Testis (tissue), 3 donors: ENCODE results near the gene TMEM178B. TPM values are rescaled to one million over a fixed set of nuclear protein-coding genes. Genes with fewer than 3 reads are reported as not detected.

ENCODE experiments used
- DNase-seq: peaks from one replicate; pipeline ENCODE4 v3.0.0-alpha.2; 2019
- H3K27ac ChIP-seq, 2 donors: fragments of 200-600 bp; sonication (generic); one replicate each; pipeline ENCODE4 v1.5.1; 2019
- H3K27me3 ChIP-seq: fragments of 200-600 bp; sonication (generic); one replicate; pipeline ENCODE4 v1.5.1; 2019
- H3K36me3 ChIP-seq: fragments of 200-600 bp; sonication (generic); one replicate; pipeline ENCODE4 v1.5.1; 2017; ENCODE audit warnings: low read depth; ENCODE audit errors: missing control alignments
- H3K4me1 ChIP-seq: fragments of 200-600 bp; sonication (generic); one replicate; pipeline ENCODE4 v1.5.1; 2019
- H3K4me3 ChIP-seq, 2 donors: fragments of 200-600 bp; sonication (generic); one replicate each; pipeline ENCODE4 v1.5.1; 2017 to 2019
- H3K9me3 ChIP-seq: fragments of 200-600 bp; sonication (generic); one replicate; pipeline ENCODE4 v1.5.1; 2017
- POLR2A ChIP-seq: fragments of 450-650 bp; IDR thresholded peaks from one replicate; pipeline ENCODE4 v1.6.1; 2017; ENCODE audit warnings: antibody characterized with exemption, mild to moderate bottlenecking, moderate library complexity
- WGBS, 2 donors: methylation state at CpG; one replicate each; pipeline ENCODE4 v1.1.5; 2018; 5-methylcytosine and 5-hydroxymethylcytosine counted together
- intact Hi-C: fragments of 100-400 bp; cut with DNase I; formaldehyde crosslinking; loops from one replicate; pipeline ENCODE4 v1.15.1; 2023; ENCODE audit warnings: low total_unique reads
- polyA plus RNA-seq: library from polyadenylated mRNA; stranded (reverse); fragments of 350-450 nt; fragmentation: Illumina TruSeq; extraction: RNeasy Lipid Tissue Mini Kit (QIAGEN cat#74804); gene quantifications from one replicate; pipeline ENCODE4 v1.2.3, GENCODE V29; 2014; ENCODE audit warnings: low read depth, low replicate concordance; ENCODE audit not compliant: insufficient read depth
- total RNA-seq, 2 donors: library from RNA; depleted of rRNA; stranded (reverse); fragments of >200 nt; gene quantifications; one replicate each; pipeline ENCODE4 v1.2.3, GENCODE V29; 2016
- TF ChIP-seq, protein P1 (sequence below), 3 experiments: fragments of 450-650 bp in 2 of 3; fragments of 200-600 bp in 1 of 3; sonication (generic) in 1 of 3; IDR thresholded peaks; one replicate each; pipeline ENCODE4 v1.5.1; 2016 to 2019; ENCODE audit warnings: antibody characterized with exemption in 3 of 3, mild to moderate bottlenecking in 2 of 3, moderate library complexity in 1 of 3

The TMEM178B gene
- total and polyA plus RNA-seq, 3 donors from 2014 or later: 1.7 to 7.2 (median 2.0) TPM

- Histone ChIP-seq H3K27me3 (no peaks in the 10 kb centered on the region), H3K9me3 (no peaks in the 10 kb centered on the region), H3K4me1 (no peaks in the 10 kb centered on the region), H3K36me3 (no peaks in the 10 kb centered on the region), H3K4me3 (no peak overlapping the region), H3K27ac (no peak overlapping the region)
- intact Hi-C loops: no loop called here
- WGBS, 2 donors: 80 to 93% methylated on average over 4 of the region's 4 CpGs
- DNase-seq: no peak
- TF ChIP-seq, protein P1, sequence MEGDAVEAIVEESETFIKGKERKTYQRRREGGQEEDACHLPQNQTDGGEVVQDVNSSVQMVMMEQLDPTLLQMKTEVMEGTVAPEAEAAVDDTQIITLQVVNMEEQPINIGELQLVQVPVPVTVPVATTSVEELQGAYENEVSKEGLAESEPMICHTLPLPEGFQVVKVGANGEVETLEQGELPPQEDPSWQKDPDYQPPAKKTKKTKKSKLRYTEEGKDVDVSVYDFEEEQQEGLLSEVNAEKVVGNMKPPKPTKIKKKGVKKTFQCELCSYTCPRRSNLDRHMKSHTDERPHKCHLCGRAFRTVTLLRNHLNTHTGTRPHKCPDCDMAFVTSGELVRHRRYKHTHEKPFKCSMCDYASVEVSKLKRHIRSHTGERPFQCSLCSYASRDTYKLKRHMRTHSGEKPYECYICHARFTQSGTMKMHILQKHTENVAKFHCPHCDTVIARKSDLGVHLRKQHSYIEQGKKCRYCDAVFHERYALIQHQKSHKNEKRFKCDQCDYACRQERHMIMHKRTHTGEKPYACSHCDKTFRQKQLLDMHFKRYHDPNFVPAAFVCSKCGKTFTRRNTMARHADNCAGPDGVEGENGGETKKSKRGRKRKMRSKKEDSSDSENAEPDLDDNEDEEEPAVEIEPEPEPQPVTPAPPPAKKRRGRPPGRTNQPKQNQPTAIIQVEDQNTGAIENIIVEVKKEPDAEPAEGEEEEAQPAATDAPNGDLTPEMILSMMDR (IDR thresholded peaks at IDR 0.05): no peak
- TF ChIP-seq POLR2A: no peak
These were observed 197.6 kb downstream of the TMEM178B start for GRCh38 chr7:141271451-141271850.

DNA sequence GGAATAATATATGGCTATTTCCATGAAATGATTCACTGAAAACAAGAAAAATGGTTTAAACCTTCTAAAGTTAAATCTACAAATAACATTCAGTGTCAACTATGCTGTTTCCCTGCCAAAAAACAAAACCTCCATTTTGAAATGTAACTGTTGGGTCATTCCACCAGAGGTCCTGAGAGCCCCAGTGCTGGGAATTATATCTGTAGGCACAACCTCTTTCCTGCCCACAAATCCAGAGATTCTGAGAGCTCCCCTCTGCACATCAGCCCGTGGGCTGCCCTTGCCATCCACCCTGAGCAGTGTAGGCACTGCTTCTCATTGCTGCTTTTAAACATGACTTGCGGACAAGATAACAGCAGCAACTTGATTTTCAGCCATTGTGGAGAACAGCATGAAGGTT, 198.6 kb downstream of the TMEM178B start:
- intact Hi-C loops: no loop called here
- 69 to 73% methylated on average over 2 of the region's 2 CpGs for WGBS, 2 donors
- Histone ChIP-seq H3K4me3 (no peak overlapping the region), H3K36me3 (no peaks in the 10 kb centered on the region), H3K27me3 (no peaks in the 10 kb centered on the region), H3K9me3 (no peaks in the 10 kb centered on the region), H3K27ac (no peak overlapping the region), H3K4me1 (no peaks in the 10 kb centered on the region)
- TF ChIP-seq, protein P1 (IDR thresholded peaks at IDR 0.05): no peak
- TF ChIP-seq POLR2A: no peak
- no peak for DNase-seq

- Histone ChIP-seq H3K36me3 (no peaks in the 10 kb centered on the region), H3K27me3 (no peaks in the 10 kb centered on the region), H3K4me1 (no peaks in the 10 kb centered on the region), H3K9me3 (no peaks in the 10 kb centered on the region), H3K27ac (no peak overlapping the region), H3K4me3 (no peak overlapping the region)
- WGBS, 2 donors: 66 to 78% methylated on average over 2 of the region's 2 CpGs
- no peak for TF ChIP-seq POLR2A
- TF ChIP-seq, protein P1 (IDR thresholded peaks at IDR 0.05): no peak
- no peak for DNase-seq
- intact Hi-C loops: no loop called here
These were observed 201.5 kb downstream of the TMEM178B start for GRCh38 chr7:141275350-141275749.

DNA sequence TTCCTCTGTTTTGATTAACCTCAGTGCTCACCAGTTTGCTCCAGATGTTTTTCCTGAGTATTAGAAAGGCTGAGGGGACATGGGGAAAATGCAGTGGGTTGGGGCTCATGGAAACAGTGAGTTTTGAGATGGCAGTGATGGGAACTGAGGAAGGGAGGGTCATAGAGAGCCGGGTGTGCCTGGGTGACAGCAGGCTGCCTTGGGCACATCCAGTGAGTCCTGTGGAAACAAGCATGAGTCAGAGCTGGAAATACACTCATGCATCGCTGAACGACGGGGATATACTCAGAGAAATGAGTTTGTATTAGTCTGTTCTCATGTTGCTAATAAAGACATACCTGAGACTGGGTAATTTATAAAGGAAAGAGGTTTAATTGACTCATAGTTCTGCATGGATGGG, 202.2 kb downstream of the TMEM178B start:
- Histone ChIP-seq H3K9me3 (no peaks in the 10 kb centered on the region), H3K27ac (no peak overlapping the region), H3K36me3 (no peaks in the 10 kb centered on the region), H3K27me3 (no peaks in the 10 kb centered on the region), H3K4me1 (no peaks in the 10 kb centered on the region), H3K4me3 (no peak overlapping the region)
- intact Hi-C loops: no loop called here
- TF ChIP-seq, protein P1 (IDR thresholded peaks at IDR 0.05): no peak
- TF ChIP-seq POLR2A: no peak
- 94 to 97% methylated on average over 4 of the region's 4 CpGs for WGBS, 2 donors
- DNase-seq: no peak

DNA sequence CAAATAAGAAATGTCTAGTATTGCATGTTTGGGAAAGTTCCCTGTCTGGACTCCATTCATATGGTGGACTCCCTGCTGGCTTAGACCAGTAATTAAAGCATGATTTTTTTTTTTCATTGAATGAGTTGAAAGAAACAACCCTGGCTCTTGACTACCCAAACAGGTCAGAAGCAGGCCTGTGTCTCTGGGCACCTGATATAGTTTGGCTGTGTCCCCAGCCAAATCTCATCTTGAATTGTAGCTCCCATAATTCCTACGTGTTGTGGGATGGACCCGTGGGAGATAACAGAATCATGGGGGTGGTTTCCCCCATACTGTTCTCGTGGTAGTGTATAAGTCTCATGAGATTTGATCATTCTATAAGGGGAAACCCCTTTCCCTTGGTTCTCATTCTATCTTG, 206.2 kb downstream of the TMEM178B start:
- H3K9me3 ChIP-seq: no peaks in the 10 kb centered on the region
- intact Hi-C loops: no loop called here
- H3K36me3 ChIP-seq: no peaks in the 10 kb centered on the region
- no peak for DNase-seq
- TF ChIP-seq POLR2A: no peak
- TF ChIP-seq, protein P1 (IDR thresholded peaks at IDR 0.05): no peak
- WGBS, 2 donors: 68 to 81% methylated on average over 3 of the region's 3 CpGs
- no peak overlapping the region for H3K4me3 ChIP-seq
- H3K27me3 ChIP-seq: no peaks in the 10 kb centered on the region
- H3K4me1 ChIP-seq: no peaks in the 10 kb centered on the region
- H3K27ac ChIP-seq: no peak overlapping the region
